HG03097 (cell line): ENCODE measurements around the gene GPR63.

Source experiments
- ATAC-seq: cut with Tn5 transposase; IDR thresholded peaks from one replicate; pipeline ENCODE4 v1.9.1; 2021; ENCODE audit not compliant: unreplicated experiment, low FRiP score

Gene GPR63

DNA sequence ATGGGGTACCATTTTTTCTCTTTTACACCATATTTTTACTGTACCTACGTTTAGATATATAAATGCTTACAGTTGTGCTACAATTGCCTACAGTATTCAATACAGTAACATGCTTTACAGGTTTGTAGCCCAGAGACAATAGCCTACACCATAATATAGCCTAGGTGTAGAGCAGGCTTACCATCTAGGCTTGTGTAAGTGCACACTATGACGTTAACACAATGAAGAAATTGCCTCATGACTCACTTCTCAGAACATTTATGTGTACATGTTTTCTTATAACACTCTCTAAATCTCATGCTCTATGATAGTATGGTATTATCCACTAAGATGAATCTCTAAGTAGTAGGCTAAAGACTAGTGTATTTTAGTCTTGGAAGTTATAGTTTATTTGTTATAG lies 13.5 kb downstream of the GPR63 start:
- no peak for ATAC-seq

DNA sequence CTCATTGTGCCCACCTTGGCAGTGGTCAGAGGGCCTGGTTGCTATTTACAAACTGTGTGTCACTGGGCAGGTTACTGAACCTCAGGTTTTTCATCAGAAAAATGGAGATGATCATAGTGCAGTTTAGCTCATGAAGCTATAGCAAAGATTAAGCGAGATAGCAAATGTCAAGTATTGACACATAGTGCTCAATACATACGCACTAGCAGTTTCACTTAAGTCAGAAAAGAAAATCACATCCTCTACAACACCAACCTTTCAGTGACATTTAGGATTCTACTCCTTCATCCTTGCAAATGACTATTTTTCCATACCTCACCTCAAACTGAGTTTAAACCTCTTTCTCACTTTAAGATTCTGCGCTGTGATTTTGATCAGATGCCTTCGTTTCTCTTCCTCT lies 16.2 kb downstream of the GPR63 start:
- no peak for ATAC-seq

GRCh38 chr6:96816301-96816817 lies 20.9 kb downstream of the GPR63 start:
- ATAC-seq: no peak

DNA sequence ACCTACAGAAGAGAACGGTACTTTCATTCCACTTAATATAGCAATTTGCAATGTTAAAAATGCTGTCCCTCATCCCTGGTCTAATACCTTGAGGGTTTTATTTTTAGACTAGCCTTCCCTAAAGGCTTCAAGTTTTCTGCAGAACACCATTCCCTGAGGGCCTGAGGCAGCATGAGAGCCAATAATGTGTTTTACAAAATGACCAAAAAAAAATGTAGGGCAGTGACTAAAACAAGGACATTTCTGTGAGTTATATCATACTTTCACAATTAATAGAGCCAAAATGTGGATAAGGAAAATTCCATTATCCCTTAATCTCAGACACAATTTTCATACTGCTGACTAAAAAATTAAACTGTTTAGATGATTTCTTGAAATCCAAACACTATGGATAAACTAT lies 22.7 kb downstream of the GPR63 start:
- no peak for ATAC-seq

DNA sequence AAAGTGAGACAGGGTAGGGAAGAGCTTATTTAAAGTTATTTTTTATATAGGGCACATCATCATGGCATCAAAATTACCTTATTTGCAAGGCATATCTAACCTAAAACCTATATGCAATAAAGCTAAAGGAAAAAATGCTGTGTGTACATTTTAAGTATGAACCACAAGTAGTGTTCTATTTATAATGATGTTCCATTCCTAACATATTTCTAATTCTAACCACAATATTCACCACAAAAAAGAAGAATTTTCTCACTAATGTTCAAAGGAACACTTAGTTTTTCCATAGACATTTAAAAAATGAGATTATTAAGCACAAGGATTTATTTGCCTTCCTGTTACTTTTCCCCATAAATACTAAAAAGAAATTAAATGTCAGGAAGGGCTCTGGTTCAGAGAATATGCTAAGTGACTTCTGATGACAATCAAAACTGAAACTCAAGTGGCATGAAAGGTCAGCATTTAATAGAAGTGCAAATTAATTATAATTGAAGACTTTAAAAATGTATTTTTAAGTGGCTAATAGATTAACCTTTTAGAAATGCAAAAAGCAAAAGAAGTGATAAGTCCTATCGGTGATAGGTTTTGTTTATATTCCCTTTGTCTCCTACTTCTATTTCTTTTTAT lies 25.1 kb downstream of the GPR63 start:
- ATAC-seq: no peak

- ATAC-seq: no peak
Measured at GRCh38 chr6:96811670-96812069, 25.6 kb downstream of the GPR63 start.

GRCh38 chr6:96811136-96811535 lies 26.1 kb downstream of the GPR63 start:
- no peak for ATAC-seq

DNA sequence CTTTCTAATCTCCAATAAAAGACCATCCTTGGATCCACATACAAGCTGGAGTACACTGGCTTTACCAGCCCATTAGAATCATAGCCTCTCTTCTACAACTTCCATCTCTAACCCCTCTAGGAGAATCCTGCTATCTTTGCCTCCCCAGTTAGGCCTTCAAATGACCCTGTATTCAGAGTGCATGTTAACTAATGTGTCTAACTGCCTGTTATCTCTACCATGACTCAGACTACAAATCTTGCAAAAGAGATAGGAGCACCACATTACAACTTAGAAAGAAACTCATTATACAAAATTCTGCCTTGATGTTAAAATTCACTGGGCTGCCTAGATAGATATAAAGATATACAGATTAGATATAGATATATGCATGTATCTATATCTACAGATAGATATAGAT lies 28.2 kb downstream of the GPR63 start:
- no peak for ATAC-seq

DNA sequence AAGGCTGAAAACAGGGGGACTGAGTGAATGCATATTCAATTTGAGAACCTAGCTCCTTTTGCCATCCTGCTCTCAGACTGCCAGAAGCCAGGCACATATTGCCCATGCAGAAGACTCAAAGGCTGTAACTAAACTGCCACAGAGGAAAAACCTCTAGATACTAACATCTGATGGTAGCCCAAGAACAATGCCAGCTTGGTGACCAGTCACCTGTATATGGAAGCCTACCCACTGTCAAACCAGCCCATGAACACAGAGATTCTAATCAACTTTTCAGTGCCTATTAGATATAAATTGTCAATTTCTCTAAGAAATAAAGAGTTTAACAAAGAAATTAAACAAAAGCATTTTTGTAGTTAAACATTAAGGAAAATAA lies 34.2 kb downstream of the GPR63 start:
- ATAC-seq: no peak

DNA sequence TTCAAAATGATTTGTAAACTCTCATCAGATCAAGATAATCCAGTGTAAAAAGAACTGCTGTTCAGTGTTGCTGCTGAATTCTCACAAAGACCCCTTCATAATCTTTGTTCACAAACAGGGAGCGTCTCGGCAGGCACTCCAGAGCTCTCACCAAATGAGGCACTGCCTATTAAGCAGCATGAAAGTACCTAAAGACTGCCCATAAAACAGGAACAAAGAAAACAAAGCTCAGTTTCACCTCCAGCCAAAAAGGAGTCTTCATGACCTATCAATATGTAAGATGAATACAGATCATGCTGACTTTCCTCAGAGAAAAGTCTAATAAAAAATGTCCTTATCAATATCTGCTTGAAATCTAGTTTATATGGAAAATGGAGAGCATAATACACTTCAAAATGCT lies 41.8 kb downstream of the GPR63 start:
- no peak for ATAC-seq

DNA sequence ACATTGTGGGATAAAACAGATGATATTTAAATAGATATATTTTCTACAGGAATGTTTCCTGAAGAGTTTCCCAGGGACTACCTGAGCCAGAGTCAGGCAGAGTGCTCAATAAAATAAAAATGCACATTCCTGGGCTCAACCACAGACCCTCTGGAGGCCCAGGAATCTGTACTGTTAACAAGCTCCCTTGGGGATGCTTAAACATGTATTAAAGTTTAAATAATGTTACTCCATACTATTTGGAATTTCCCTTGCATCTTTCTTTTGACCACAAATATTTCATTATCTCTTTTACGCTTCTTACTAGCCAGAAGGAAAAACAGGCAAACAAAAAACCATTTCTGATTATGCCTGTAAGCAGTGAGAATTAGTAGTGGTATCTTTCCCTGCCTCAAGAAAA lies 42.3 kb downstream of the GPR63 start:
- ATAC-seq: no peak

DNA sequence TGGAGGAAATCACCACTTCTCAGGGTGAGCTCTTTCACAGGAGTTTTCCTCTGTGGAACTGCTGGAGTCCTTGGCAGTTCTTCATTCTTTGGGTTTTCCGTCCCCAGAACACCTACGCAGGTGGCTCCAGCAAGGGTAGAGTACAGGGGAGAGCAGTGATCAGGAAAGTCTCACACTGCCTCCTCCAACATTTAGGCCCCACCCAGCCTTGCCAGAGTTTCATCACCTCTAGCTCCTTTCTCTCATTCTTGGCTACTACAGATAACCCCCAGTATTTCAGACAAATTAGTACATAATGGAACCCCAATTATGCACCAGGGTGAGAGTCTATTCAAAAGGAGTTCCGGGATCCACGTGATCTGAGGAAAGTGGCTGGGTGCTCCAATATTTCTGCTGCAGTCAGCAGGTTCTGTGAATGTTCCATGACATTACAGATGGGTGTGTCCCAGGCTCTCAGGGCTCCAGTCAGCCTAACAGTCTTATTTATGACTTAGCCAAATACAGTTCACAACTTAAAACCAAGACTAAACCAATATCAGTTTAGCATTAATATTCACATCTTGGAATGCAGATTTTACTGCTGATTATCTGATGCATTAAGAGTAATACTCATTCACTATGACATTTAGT lies 44.6 kb downstream of the GPR63 start:
- ATAC-seq: no peak

- ATAC-seq: no peak
Measured at GRCh38 chr6:96789871-96790270, 47.4 kb downstream of the GPR63 start.

DNA sequence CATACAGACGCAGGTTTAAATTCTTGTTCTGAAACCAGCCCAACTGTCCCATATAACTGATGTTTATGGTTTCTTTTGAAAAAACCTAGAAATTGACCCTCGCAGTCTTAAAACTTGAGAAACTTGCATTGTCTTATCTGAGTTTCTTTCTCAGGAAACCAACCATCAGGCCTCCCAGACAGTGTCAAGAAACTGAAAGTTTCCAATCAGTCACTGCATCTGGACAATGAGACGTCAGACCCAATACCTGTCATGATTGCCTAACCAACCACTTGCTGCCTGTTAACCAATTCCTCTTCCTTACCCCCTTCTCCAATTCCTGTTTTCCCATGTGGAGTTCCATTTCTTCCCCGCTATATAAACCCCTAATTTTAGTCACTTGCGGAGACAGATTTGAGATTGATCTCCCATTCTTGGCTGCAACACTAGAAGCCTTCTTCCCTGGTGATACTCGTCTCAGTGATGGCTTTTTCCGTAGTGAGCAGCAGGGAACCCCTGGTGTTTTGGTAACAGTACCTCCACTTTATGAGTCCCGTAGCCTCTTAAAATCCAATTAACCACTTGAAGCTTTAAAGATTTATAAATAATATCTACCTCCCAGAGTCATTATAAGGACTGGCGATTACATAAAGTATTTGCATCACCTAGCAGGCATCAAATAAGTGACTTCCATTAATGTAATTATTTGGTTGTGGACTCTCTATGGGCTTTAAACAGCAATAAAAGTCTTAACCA lies 49.3 kb downstream of the GPR63 start:
- ATAC-seq: no peak

GRCh38 chr6:96786336-96786735 lies 50.9 kb downstream of the GPR63 start:
- no peak for ATAC-seq

DNA sequence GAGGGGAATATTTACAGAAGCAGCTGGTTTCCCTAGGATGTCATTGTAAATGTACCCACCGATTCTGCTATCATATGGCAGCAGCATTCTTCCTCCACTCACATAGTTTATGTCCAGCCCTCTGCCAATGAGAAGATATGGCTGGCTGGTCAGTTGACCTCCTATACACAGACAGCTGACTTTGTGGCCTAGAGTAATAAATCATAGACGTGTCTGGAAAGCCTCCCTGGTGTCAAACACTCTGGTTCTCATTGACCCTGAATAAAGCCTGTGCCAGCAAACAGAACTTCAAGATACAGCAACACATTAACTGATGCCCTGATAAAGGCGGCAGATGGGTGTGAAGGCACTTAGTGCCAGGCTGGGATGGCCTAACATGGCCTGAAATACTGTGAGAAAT lies 52.6 kb downstream of the GPR63 start:
- no peak for ATAC-seq

DNA sequence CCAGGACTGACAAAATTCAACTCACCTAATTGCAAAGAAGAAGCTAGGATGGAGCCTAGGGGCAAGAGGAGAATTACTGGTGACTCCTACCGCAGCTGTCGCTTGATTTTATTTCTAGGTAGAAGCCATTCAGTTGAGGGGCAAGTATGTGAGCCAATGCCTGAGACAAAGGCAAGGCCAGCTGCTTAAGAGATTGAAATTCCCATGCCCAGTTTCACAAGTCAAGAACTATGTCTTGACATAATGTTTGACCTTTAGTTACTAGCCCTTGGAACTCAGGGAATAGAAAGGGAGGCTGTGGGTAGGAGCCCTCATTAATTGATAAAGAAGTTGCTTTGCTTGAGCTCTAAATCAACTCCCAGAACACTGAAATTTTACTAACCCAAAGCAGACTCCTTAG lies 54.0 kb downstream of the GPR63 start:
- no peak for ATAC-seq

DNA sequence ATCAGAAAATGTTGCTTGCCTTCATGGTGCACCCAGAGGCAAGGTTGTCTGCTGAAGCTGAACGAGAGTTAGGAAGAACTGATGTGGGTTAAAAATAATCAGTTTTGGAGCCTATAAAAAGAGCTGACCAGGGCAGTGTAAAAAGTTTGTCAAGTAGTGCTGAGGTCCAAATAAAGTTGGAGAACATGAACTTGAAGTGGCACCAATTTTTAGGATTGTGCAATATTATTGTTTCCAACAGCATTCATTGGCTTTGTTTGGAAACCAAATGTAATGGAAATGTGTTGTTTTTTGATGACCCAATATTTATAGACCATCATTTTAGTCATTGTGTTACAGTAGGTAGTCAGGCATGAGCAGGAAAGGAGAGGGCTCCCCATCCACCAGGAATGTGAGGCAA lies 55.7 kb downstream of the GPR63 start:
- no peak for ATAC-seq

DNA sequence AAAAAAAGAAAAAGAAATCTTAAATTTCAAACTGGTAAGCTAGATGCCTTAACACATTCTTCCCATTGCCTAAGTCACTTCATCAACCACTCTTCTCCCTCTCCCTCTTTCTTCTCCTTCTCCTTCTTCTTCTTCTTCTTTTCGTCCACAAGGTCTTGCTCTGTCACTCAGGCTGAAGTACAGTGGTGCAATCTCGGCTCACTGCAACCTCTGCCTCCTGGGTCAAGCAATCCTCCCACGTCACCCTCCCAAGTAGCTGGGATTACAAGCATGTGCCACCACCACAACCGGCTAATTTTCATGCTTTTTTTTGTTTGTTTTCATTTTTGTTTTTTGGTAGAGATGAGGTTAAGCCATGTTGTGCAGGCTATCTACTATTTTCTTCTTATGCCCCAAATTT lies 60.2 kb downstream of the GPR63 start:
- ATAC-seq: no peak

DNA sequence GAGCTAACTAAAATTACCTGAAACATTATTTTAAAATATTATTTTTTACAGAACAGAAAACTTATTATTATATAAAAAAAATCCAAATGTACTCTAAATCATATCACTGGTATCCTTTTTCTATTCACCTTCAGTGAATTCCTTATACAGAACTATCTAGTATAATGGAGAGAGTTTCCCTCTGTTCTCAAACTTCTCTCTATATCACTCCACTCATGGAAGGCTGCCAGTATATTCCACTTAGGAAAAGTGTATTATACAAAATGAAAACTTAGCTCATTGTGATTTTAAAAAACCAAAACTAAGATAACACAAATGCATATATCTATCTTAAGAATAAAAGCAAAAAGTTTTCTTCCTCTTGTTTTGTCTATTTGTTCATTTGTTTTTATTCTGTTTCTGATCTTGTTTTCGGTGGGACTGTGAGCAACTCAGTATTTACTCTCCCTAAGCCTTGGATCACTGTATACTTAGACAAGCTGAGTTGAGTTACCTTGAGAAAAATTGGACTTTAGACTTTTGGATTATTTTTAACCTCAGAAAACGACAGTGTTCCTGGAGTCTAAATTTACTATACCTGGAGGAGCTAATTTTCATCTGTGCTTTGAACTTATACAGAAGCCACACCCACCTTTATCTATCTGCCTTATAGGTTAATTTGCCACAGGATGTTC lies 61.4 kb downstream of the GPR63 start:
- ATAC-seq: no peak

DNA sequence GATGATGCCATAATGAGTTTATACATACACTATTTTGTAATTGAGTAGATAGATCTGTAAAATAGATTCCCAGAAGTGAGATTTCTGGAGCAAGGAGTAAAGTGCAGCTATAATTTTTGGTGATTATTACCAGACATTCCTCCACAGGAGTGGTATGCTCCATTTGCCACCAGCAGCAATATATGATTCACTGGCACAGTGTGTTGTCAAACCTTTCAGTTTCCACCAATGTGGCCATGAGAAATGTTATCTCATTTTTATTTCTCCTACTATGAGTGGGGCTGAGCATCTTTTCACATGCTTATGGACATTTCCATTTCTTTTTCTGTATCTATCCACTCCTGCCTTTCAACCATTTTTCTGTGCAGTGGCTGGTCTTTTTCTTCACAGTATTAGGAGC lies 70.5 kb downstream of the GPR63 start:
- ATAC-seq: no peak
